NT2/D1 (cell line): ENCODE results near the gene FARS2.

Experiments
- YY1 ChIP-seq: IDR thresholded peaks from 2 replicates; pipeline ENCODE4 v1.6.1; 2011; ENCODE audit not compliant: insufficient read length, insufficient read depth
- ZNF274 ChIP-seq: IDR thresholded peaks from 2 replicates; pipeline ENCODE4 v1.6.1; 2011; ENCODE audit warnings: mild to moderate bottlenecking, low read depth, low read length

DNA sequence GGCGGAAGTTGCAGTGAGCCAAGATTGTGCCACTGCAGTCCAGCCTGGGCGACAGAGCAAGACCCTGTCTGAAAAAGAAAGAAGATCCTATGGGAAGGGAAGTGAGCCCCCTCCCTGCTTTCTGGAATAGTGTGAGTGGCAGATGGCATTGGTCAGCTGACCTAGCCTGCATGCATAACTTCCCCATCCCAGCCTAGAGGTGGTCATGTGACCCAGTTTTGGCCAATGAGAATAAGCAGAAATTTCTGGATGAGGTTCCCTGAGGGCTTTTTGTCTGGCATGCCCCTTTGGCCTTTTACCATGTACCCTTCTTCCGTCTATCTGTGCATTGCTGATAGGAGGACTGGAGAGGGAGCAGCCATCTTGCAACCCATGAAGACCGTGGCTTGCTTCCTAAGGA lies 476.1 kb downstream of the FARS2 start:
- TF ChIP-seq YY1 (no peak), ZNF274 (no peak)
